LHCN-M2 (cell line): ENCODE measurements around the gene NHSL1. TPM values are rescaled to one million over a fixed set of nuclear protein-coding genes. Genes with fewer than 3 reads are reported as not detected.

Experiments used
- DNase-seq: peaks from one replicate; pipeline ENCODE4 v3.0.0-alpha.2; 2012; ENCODE audit warnings: low read depth
- polyA plus RNA-seq: library from polyadenylated mRNA; unstranded; fragments of >200 nt; gene quantifications from one replicate; pipeline ENCODE4 v1.2.1, GENCODE V29; 2012; ENCODE audit warnings: missing spikeins
- total RNA-seq: library from RNA; depleted of rRNA; stranded (reverse); fragments of >200 nt; gene quantifications from 2 replicates; pipeline ENCODE4 v1.2.3, GENCODE V29; 2014; rRNA removed

Gene NHSL1, protein sequence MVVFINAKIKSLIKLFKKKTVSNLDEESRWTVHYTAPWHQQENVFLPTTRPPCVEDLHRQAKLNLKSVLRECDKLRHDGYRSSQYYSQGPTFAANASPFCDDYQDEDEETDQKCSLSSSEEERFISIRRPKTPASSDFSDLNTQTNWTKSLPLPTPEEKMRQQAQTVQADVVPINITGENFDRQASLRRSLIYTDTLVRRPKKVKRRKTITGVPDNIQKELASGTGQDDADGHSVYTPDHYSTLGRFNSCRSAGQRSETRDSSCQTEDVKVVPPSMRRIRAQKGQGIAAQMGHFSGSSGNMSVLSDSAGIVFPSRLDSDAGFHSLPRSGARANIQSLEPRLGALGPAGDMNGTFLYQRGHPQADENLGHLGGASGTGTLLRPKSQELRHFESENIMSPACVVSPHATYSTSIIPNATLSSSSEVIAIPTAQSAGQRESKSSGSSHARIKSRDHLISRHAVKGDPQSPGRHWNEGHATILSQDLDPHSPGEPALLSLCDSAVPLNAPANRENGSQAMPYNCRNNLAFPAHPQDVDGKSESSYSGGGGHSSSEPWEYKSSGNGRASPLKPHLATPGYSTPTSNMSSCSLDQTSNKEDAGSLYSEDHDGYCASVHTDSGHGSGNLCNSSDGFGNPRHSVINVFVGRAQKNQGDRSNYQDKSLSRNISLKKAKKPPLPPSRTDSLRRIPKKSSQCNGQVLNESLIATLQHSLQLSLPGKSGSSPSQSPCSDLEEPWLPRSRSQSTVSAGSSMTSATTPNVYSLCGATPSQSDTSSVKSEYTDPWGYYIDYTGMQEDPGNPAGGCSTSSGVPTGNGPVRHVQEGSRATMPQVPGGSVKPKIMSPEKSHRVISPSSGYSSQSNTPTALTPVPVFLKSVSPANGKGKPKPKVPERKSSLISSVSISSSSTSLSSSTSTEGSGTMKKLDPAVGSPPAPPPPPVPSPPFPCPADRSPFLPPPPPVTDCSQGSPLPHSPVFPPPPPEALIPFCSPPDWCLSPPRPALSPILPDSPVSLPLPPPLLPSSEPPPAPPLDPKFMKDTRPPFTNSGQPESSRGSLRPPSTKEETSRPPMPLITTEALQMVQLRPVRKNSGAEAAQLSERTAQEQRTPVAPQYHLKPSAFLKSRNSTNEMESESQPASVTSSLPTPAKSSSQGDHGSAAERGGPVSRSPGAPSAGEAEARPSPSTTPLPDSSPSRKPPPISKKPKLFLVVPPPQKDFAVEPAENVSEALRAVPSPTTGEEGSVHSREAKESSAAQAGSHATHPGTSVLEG (N-terminal part only)
- total RNA-seq = 12.4 and 21.4 TPM in 2 replicates
- polyA plus RNA-seq = 3.9 TPM

DNA sequence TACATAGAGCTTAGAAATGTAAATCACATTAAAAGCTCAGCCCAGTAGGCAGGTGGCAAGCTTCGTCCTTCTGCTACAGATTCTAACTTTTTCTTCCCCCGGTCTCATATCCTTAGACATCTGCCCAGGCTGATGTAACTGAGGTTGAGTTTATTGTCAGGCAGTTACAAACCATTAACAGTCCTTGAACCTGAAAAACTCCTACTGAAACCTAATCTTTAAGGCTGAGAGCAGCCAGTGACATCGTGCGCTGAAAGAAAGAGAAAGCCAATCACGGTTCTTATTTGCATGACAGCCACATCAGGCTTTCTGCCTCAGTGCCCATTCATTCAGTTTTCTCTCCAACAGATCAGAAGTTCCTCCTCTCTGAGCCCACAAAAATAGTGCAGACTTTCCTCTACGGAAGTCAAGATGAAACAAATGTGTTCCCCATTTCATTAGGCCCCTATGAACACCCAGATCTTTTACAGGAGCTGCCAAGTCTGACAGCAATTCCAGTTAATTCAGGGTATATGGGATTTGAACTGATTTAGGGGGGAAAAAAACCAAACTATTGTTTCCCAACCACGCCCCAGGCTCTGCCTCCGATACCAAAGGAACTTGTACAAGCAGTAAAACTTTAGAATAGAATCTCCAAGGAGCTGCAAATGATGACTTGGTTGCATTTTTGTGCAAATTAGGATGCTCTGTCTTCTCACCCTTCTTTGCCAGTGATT is at the start of gene NHSL1:
Gene NHSL1 (minus strand): TSS at position 192 of the 716 bp plus-strand sequence. CDS start 204 bp downstream, outside the sequence.
- DNase-seq = no peak

DNA sequence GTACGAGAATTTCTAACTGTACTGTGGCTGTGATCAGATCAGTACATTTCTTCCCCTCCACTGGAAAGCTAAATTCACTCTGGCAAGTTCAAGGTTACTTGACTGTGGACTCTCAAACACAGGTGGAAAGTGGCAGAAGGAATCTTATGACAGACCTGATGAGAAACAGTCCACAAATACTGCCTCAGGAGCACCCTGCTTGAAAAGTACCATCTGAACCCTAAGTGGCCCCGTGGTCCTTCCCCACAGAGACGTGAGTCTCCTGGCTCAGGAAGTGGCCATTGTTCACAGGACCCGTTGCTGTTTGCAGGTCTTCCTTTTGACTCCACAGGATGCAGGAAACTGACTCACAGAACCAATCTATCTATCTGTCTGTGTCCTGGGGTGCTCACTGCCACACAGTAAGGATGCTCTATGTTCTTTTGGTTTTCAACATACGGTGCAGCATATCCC is 47.5 kb upstream of the NHSL1 start:
- DNase-seq = peak; percentile 16

DNA sequence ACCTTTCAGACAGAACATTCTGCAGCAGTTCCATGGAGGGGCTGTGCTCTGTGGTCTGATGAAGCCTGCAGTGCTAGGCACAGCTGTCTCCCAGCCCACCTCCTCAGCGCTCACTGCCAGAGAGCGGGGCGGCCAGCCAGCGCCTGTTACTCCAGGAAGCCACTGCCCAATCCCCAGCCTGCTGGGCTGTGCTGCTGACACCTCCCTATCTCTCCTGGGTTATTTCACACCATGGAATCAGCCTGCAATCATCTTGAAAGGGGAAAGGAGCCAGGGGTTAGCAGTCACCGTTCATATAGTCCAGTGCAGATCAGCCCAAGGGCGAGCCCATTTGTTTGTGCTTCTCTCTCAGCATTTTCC is 46.3 kb upstream of the NHSL1 start:
- peak; percentile 73 for DNase-seq

DNA sequence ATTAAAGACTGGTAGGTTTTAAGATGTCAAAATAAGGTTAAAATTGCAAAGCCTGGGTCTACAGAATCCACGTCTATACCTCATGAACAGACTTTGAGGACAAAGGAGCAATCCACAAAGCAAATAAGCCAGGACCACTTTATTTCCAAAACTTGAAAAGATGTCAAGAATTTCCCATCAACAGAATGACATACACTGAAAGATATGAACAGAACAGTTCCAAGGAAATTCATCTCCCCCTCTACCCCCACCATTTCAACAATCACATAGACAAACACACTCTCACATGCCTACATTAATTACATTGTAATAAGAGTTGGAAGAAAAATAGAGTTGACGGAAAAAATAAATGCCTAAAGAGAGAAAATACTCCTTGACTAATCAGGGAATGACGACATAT is 45.2 kb upstream of the NHSL1 start:
- peak; percentile 14 for DNase-seq

DNA sequence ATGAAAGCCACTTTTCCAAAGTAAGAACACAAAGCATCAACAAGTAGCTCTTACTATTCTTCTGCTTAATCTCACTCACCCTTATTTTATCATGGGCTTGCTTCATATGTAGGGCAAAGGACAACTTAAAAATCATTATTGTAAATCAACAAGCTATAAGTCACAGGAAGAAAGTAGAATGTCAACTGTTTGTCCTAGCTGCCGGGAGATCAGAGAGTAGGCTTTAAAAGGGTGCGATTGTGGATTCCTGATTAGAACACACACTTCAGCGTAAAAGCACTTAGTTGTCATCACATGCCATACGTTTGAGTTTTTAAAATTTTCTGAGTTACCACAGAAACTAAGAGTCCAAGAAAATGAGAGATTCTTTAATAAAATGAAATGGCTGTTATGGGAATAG is 44.4 kb upstream of the NHSL1 start:
- no peak for DNase-seq

DNA sequence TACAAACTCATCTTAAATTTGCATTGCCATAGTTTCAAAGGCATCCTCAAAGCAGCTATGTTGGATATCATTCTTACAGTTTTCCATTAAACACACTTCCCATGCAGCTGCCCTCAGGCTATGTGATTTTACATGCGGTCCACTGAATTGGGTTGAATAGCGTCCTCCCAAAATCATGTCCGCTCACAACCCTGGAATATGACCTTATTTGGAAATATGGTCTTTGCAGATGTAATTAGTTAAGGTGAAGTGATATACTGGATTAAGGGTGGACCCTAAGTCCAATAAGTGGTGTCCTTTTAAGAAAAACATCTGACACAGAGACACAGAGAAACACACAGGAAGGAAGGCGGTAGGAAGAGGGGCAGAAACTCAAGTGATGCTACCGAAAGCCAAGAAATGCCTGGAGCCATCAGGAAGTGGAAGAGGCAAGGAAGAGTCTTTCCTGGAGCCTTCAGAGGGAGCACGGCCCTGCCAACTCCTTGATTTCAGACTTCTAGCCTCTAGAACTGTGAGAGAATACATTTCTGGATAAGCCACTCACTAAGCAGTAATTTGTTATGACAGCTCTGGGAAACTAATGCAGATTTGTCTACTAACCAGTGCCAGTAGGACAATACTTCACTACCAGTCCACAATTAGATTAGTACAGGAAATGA is 42.7 kb upstream of the NHSL1 start:
- DNase-seq = no peak

DNA sequence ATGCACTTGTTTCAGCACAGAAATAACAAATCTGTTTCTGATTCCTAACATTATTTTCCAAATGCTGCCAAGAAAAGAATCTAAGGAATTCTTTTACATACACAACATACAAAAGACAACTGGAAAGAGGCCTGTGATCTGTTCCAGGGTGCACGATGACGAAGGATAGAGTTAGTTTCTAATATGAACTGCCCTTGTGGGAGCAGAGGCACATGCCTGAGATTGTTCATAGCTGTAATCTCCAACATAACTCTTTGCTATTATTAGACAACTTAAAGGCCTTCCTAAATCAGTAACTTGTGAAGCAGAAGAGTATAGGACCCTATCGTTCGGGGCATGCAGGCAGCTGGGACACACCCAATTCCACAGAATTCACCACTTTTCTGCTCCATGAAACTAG is 41.2 kb upstream of the NHSL1 start:
- peak; percentile 61 for DNase-seq

DNA sequence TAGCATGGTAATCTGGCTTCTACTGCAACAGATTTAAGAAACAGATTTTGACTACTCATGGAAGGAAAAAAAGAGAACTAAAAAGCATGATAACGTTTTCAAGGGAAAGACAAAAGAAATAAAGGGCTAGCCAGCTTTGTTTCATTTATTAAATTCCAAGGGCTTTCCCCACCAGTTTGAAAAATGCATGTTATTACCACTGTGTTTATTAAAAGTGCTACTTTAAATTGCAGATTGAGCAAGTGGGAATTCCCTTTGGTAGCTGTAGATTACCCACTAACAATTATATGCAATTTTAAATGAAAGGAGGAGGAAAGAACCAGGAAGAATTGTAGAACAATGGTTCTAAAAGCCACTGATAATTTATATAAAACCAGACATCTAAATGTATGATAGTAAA is 40.6 kb upstream of the NHSL1 start:
- no peak for DNase-seq

DNA sequence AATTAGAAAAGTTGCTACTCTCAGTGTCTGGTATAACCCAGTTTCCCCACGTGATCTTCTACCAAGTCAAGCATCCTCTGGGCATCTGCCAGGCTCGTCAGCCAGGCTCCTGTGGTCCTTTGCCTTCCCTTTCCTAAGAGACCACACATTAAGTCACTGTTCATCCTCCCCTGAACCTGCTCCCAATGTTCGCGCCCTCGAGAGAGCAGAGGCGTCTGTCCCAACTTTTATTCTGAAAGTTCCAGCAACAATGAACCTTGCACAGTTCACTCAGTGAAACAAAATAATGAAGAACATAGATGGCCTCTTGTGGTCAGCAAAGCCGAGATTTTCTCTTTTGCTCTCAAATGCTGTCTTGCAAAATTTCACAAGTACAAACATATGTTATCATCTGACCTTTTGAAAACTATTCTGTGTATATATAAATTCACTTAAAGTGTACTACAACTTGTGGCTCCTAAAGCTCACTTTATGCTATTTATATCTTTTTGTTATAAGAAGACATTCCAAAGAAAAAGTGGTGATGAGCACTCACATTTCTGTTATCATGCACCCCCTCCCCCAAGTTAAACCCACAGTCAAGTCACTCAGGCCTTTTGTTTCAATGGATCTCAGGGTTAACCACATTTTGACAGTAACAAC is 39.2 kb upstream of the NHSL1 start:
- DNase-seq = peak; percentile 80

DNA sequence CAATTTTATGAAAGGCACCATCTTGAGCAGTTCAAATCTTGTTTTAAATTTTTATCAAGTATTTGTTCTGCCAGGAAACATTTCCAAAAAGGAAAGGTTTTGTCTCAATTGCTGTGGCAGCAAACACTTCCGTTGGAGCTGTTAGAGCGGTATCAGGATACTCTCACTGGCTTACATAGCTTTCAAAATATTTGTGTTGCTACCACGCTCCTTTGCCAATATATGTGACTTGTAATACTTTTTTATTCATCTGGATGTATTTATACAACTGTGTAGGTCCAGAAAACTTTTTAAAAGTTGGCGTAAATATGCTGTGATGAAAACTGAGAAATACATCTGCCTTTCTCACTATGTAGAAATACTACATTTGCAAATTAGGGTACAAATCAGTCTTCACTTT is 37.8 kb upstream of the NHSL1 start:
- DNase-seq = no peak

DNA sequence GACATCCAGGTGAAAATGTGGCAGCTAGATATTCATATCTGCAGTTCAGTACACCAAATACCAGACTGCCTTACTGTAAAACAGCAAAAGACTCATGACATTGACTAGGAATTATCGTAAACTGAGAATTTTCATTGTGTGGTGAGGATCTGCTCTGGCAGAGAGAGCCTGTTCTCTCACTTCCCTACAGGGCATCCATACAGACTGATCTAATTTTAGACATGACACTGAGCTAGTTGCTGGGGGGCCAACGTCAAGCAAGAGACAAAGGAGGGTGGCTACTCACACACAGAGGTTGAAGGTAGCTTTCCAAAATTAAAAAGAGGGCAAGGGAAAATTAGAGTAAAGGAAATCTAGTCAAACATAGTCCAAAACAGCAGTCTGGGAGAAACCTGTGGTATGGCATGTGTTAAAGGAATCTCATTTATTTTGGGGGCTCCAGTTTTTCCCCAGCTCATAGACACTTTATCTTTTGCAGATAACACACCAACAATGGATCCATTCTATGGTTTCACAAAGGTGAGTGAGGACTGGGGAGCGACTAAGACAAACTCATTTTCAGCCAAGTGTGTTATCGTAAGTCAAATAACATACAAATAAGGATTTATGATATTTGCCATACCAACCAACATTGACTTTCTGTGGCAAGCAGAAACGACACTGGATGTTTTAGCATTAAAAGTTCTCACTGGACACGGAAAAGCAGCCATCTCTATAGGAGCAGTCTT is 36.6 kb upstream of the NHSL1 start:
- DNase-seq = no peak

DNA sequence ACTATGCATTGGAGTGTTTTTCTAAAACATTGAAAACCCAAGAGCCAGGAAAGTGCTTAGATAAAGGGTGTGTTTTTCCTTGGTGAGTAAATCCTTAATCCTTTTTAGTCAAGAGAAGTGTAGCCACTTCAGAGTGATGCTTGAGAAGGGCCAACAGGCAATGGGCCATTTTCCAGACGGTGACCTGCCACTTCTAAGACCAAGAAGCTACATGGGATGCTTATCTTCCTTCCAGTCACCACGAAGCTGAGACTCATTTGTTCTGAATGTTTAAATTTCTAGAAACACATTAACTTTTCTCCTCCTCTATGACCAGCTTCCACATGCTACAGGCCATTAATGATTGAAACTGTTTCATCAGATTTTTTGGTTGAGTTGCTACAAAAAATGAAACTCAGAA is 34.4 kb upstream of the NHSL1 start:
- no peak for DNase-seq

DNA sequence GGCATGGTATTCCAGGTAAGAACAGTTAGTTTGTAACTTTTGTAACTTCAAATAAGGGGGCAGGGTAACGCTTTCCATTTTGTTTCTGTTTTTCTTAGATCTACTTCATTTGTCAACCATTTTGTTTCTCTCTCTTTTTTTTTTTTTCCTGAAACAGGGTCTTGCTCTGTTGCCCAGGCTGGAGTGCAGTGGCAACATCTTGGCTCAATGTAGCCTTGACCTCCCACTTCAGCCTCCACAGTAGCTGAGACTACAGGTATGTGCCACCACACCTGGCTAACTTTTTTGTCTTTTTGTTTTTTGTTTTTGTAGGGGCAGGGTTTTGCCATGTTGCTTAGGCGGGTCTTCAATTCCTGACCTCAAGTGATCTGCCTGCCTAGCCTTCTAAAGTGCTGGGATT is 32.1 kb upstream of the NHSL1 start:
- DNase-seq = no peak

DNA sequence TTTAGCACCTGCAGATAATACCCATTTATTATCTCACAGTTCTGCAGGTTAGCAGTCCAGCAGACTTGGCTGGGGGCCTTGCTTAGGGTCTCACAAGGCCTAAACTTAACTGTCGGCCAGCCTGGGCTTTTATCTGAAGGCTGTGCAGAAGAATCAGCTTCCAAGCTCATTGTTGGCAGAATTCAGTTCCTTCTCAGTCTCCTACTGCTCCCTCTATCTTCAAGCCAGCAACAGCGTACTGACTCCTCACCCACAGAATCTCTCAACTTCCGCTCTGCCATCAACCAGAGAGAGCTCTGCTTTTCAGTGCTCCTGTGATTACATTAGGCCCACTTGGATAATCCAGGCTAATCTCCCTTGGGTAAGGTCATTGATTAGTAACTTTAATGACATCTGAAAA is 30.2 kb upstream of the NHSL1 start:
- no peak for DNase-seq

DNA sequence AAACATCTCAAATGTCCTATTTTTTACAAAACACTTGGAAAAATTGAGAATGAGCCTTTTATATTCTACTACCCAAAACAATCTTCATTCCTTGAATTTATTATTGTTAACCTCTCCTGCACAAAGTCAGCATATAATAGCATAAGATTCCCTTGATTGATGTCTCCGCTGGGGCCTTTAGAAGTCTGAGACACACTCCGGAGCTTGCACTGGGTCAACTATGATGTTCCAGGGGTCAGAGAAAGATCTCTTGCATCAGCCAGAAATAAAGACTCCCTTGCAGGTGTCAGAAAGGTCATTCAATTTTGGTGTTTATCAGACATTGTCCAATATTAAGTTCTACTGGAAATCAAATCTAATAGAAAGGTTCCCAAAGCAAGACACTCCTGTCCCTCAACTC is 29.7 kb upstream of the NHSL1 start:
- DNase-seq = no peak

DNA sequence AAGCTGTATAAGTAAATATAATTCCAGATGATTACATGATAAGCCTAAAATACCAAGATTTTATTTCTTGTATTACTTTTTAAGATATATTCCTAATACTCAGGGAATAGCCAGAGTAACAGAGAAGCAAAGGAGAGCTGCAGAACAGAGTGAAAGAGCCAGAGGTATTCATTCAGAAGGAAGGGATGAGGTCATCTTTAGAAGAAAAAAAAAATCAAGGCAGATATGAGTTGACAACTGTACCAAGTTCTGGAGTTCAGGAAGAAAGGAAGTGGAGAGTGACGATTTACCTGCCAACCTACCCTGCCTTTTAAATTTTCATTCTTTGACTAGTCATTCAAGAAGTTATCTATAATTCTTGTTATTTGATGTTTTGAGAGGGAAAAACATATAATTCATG is 28.8 kb upstream of the NHSL1 start:
- no peak for DNase-seq

DNA sequence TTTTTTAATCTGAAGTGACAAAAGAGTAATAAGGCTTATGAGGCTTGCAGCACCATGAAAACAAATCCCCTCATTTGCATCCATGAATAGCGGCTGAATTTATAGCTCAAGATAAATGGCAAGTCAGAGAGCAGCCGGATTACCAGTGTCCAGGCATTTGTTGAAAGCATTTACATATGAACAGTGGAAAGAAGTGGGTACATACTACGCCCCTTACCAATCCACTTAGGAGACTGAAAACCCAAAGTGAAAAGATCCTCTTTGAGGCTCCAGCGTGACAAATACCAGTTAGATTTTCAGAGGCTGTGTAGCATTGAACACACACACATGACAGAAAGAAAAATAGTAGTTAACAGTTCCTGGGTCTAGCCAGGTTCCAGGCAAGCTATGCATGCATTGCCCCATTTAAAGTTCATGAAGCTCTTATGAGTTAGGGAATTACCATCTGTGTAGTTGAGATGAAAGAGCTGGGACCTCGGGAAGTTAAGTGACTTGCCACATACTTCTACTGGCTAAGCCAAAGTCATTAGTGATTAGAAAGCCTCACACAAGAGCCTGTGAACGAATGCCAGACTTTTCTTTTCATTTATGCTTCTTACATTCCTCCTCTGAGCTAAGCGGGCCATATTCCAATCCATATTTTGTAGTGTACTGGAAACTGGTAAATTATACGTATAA is 28.3 kb upstream of the NHSL1 start:
- no peak for DNase-seq

DNA sequence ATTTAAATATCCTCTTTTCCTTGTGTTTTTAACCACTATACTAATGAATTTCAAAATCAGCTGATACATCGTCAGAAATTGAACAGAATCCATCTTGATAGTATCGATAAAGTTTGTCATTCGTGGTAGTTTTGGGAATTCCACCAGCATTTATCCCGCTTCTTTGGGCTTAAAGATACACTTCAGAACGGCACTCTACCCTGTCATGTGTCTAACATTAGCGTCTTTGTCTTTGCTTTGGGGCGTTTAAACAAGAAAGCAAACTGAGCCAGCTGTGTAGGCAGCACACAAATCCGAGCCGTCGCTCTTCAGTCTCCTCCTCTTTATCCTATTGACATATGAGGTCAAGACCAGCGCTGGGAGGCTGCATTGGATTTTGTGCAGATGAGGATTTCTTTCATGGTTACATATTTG is 27.5 kb upstream of the NHSL1 start:
- no peak for DNase-seq

DNA sequence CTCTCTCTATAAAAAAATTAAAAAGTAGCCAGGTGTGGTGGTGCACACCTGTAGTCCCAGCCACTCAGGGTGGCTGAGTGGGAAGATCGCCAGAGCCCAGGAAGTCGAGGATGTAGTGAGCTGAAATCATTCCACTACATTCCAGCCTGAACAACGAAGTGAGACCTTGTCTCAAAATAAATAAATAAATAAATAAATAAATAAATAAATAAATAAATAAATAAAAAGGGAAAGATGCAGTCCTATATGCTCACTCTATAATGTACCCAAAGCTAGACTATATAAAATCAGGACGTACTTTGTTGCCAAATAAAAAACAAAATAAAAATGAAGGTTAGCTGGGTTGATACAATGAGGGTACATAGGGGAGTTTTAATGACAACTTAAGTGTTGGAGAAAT is 26.1 kb upstream of the NHSL1 start:
- no peak for DNase-seq
